OCI-LY1 (cell line): ENCODE measurements around the gene C3.

Experiments
- CTCF ChIP-seq: fragments of 200-600 bp; sonication (generic), shearing (Covaris generic); IDR thresholded peaks from 2 replicates; pipeline ENCODE4 v1.5.1; 2017; ENCODE audit warnings: mild to moderate bottlenecking, antibody characterized with exemption, low read length, moderate library complexity, mixed read lengths
- EZH2 ChIP-seq: fragments of 200-600 bp; sonication (generic), shearing (Covaris generic); IDR thresholded peaks from 2 replicates; pipeline ENCODE4 v1.8.0; 2017; ENCODE audit warnings: borderline replicate concordance, mixed run types, mild to moderate bottlenecking, antibody characterized with exemption, low read length, moderate library complexity, mixed read lengths

- TF ChIP-seq CTCF (no peak), EZH2 (no peak)
These were observed 30.7 kb upstream of the C3 start for GRCh38 chr19:6751189-6751588.
